Body of pancreas (tissue), 4 donors: ENCODE measurements around the gene SLC12A4.

Experiments used
- CTCF ChIP-seq, 7 experiments: fragments of 450-650 bp in 4 of 7; fragments of 200-600 bp in 3 of 7; sonication (generic) in 3 of 7; IDR thresholded peaks; one replicate each; pipeline ENCODE4 v1.5.1; 2016 to 2019; ENCODE audit warnings: antibody characterized with exemption in 7 of 7
- POLR2A ChIP-seq, 3 donors: fragments of 450-650 bp; IDR thresholded peaks; one replicate each; pipeline ENCODE4 v1.6.1; 2016; ENCODE audit warnings: antibody characterized with exemption in 3 of 3, mild to moderate bottlenecking in 2 of 3

- no peak for TF ChIP-seq CTCF (IDR thresholded peaks at IDR 0.05)
- TF ChIP-seq POLR2A (IDR thresholded peaks at IDR 0.05): no peak
Measured at GRCh38 chr16:67932462-67932840, 36.0 kb downstream of the SLC12A4 start.
